Neural crest cell (in vitro differentiated cells): ENCODE data around the gene OR2T6. TPM values are rescaled to one million over a fixed set of nuclear protein-coding genes. Genes with fewer than 3 reads are reported as not detected.
"Not testable (repeated sequence)": the region's sequence is repeated elsewhere in the genome, so short reads cannot be mapped to it uniquely, and the experiment has no call there.

Experiments
- DNase-seq: peaks from one replicate; pipeline ENCODE4 v3.0.0; 2021; ENCODE audit warnings: low read depth, mixed read lengths, low spot score
- H3K27ac Mint-ChIP-seq: one replicate; pipeline ENCODE4 v1.8.0; 2021; ENCODE audit warnings: mild to moderate bottlenecking, mixed read lengths; ENCODE audit not compliant: unreplicated experiment
- H3K27me3 Mint-ChIP-seq: 2 replicates; pipeline ENCODE4 v1.8.0; 2021; ENCODE audit warnings: low read depth, mild to moderate bottlenecking, mixed read lengths
- H3K36me3 Mint-ChIP-seq: 2 replicates; pipeline ENCODE4 v1.8.0; 2021; ENCODE audit warnings: low read depth, mild to moderate bottlenecking, mixed read lengths
- H3K4me1 Mint-ChIP-seq: 2 replicates; pipeline ENCODE4 v1.8.0; 2021; ENCODE audit warnings: mixed read lengths
- H3K4me3 Mint-ChIP-seq: one replicate; pipeline ENCODE4 v1.8.0; 2021; ENCODE audit warnings: mild to moderate bottlenecking, mixed read lengths
- H3K9me3 Mint-ChIP-seq: 2 replicates; pipeline ENCODE4 v1.8.0; 2021; ENCODE audit warnings: mixed read lengths
- total RNA-seq: library from RNA; stranded (reverse); gene quantifications from 2 replicates; pipeline ENCODE4 v1.2.1, GENCODE V29; 2021
- TF ChIP-seq, protein P1 (sequence below): fragments of 200-600 bp; sonication (generic); conservative IDR thresholded peaks from 2 replicates; pipeline ENCODE4 v1.5.0; 2021; ENCODE audit warnings: antibody characterized with exemption, mild to moderate bottlenecking

Gene OR2T6
- total RNA-seq, 1 donor from 2014 or later: not detected

DNA sequence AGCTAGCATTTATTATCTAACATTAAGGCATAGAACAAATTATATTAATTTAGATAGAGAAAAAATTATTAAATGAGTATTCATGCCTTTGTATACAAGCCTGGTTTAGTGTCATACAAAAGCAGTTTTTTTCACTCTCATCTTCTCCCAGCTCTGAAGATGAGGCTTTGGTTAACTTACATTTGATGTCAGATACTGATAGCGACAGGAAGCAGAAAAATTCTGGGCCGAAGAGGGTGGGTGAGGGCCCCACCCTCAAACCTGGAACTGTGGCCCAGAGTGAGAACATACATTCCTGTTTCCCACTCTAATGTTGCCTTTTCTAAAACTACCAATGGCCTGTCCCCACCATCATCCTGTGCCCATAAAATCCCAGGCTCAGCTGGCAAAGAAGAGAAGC is 42.3 kb downstream of the OR2T6 start:
- H3K4me1 Mint-ChIP-seq: no peaks in the 10 kb centered on the region
- DNase-seq: no peak
- H3K36me3 Mint-ChIP-seq: peaks cover 2% of the 10 kb centered on the region
- TF ChIP-seq, protein P1, sequence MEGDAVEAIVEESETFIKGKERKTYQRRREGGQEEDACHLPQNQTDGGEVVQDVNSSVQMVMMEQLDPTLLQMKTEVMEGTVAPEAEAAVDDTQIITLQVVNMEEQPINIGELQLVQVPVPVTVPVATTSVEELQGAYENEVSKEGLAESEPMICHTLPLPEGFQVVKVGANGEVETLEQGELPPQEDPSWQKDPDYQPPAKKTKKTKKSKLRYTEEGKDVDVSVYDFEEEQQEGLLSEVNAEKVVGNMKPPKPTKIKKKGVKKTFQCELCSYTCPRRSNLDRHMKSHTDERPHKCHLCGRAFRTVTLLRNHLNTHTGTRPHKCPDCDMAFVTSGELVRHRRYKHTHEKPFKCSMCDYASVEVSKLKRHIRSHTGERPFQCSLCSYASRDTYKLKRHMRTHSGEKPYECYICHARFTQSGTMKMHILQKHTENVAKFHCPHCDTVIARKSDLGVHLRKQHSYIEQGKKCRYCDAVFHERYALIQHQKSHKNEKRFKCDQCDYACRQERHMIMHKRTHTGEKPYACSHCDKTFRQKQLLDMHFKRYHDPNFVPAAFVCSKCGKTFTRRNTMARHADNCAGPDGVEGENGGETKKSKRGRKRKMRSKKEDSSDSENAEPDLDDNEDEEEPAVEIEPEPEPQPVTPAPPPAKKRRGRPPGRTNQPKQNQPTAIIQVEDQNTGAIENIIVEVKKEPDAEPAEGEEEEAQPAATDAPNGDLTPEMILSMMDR: no peak
- H3K27ac Mint-ChIP-seq: no peak overlapping the region
- H3K4me3 Mint-ChIP-seq: no peak overlapping the region
- peaks cover 19% of the 10 kb centered on the region for H3K9me3 Mint-ChIP-seq
- no peaks in the 10 kb centered on the region for H3K27me3 Mint-ChIP-seq

DNA sequence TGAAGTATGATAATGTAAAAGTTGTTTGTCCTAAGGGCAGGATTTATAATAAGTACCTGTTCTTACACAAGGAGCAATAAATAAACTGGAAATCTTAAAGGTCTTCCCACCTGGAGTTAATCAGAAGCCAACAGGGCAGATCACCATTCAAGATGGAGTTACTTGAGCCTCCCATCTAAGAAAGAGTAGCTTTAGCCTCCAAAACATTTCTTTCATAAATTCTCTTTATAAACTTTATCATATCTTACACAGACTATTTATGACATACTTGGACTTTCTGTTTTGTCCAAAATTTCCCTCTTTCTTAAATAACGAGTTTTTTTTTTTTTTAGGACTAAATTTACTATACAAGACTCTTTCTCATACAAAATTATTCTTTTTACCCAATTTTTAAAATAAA is 45.8 kb downstream of the OR2T6 start:
- Mint-ChIP-seq H3K36me3 (peaks cover 2% of the 10 kb centered on the region), H3K4me3 (no peak overlapping the region), H3K27ac (no peak overlapping the region), H3K27me3 (no peaks in the 10 kb centered on the region), H3K9me3 (peaks cover 6% of the 10 kb centered on the region), H3K4me1 (no peaks in the 10 kb centered on the region)
- no peak for DNase-seq
- TF ChIP-seq, protein P1: no peak

DNA sequence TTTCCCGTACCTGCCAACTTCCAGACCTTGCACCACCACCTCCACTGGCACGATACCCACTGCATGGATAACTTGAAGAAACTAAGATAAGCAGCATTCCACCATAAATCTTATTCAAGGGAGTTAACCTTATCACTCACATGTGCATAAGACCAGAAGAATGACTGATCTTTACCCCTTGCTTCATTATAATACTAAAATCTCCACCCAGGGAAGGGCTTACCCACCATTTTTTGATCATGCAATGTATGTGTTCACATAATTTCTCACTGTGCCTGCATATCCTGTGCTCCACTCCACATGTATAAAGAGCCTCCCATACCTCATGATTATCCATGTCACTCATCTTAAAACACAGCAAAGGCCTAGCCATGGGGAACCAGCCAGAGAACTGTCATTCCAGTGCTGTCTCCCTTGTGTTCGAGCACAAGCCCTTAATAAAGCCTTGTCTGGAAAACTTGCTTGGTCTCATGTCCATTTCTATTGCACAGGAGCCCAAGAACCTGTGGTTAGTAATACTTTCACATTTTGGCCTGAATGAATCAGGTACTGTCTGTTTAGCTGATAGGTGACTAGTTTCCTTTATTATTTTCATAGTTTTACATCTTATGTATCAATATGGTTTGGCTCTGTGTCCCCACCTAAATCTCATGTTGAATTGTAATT is 52.1 kb downstream of the OR2T6 start:
- not testable (repeated sequence) for H3K27ac Mint-ChIP-seq, DNase-seq, H3K4me3 Mint-ChIP-seq, H3K4me1 Mint-ChIP-seq, H3K27me3 Mint-ChIP-seq
- Mint-ChIP-seq H3K9me3 (peaks cover 28% of the 10 kb centered on the region), H3K36me3 (peaks cover 11% of the 10 kb centered on the region)

DNA sequence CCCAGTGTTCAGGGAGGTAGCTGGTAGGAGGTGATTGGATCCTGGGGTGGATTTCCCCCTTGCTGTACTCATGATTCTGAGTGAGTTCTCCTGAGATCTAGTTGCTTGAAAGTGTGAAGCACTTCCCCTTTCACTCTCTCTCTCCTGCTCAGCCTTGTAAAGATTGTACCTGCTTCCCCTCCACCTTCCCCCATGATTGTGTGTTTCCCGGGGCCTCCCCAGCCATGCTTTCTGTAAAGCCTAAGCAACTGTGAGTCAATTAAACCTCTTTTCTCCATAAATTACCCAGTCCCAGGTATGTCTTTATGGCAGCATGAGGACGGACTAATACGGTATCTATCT is 52.6 kb downstream of the OR2T6 start:
- H3K4me1 Mint-ChIP-seq, H3K4me3 Mint-ChIP-seq, H3K27ac Mint-ChIP-seq, H3K27me3 Mint-ChIP-seq, H3K36me3 Mint-ChIP-seq, DNase-seq: not testable (repeated sequence)
- H3K9me3 Mint-ChIP-seq: peaks cover 26% of the 10 kb centered on the region

DNA sequence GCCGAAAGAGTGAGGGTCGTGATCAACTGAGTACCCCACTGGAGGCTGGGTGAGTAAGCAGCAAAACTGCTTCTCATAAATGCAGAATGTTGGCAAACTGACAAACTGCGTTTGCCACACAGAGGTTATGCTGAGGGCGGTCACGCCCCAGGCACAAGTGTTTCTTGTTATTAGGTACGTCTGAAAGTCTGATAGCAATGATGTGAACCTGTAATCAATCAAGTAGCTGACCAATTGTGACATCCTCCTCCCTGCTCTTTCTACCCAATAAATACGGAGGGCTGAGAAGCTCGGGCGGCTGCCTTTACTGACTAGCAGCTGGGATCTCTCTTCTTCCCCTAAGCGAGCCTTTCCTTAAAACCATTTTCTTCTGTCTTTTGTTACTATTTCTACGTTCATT is 56.1 kb downstream of the OR2T6 start:
- H3K27ac Mint-ChIP-seq, H3K4me1 Mint-ChIP-seq, H3K4me3 Mint-ChIP-seq, H3K27me3 Mint-ChIP-seq, DNase-seq, H3K36me3 Mint-ChIP-seq: not testable (repeated sequence)
- H3K9me3 Mint-ChIP-seq: peaks cover 29% of the 10 kb centered on the region

DNA sequence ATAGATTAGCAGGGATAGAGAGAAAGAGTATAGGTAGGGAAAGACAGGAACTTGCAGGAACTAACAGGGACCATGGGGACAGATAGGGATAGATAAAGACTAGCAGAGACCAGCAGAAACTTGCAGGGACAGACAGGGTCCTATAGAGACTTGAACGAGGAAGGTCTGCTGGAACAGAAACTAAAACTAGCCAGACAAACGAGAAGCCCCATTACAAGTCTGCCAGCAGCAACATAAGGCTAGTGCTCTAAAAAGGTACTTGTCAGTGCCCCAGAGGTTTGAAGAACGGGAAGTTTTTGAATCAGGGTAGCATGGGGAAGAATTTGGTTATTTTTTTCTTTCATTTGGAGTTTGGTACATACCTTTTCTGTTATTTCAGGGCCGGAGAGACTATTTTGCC is 56.7 kb downstream of the OR2T6 start:
- H3K36me3 Mint-ChIP-seq, H3K4me1 Mint-ChIP-seq, DNase-seq, H3K4me3 Mint-ChIP-seq, H3K27me3 Mint-ChIP-seq, H3K27ac Mint-ChIP-seq: not testable (repeated sequence)
- H3K9me3 Mint-ChIP-seq: peaks cover 24% of the 10 kb centered on the region

DNA sequence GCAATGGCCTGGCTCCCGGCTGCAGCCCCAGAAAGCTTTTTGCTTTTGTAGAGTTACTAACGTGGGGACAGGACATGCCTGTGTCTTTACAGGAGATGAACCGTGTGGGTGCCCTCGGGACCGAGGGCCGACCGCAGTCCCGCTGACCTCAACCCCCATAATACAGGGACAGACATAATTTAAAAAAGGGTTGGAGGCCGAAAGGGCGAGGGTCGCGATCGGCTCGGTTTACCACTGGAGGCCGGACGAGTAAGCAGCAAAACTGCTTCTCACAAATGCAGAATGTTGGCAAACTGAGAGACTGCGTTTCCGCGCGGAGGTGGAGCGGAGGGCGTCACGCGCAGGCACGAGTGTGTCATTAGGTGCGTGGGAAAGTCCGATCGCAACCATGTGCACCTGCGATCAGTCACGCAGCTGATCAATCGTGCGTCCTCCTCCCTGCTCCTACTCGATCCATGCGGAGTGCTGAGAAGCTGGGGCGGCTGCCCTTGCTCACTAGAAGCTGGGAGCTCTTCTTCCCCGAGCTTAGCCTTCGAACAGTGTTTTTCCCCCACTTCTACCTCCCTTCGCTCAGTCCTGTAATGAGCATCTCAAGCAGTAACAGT is 58.4 kb downstream of the OR2T6 start:
- H3K36me3 Mint-ChIP-seq, H3K27ac Mint-ChIP-seq, H3K27me3 Mint-ChIP-seq, DNase-seq, H3K4me1 Mint-ChIP-seq, H3K4me3 Mint-ChIP-seq: not testable (repeated sequence)
- peaks cover 21% of the 10 kb centered on the region for H3K9me3 Mint-ChIP-seq

DNA sequence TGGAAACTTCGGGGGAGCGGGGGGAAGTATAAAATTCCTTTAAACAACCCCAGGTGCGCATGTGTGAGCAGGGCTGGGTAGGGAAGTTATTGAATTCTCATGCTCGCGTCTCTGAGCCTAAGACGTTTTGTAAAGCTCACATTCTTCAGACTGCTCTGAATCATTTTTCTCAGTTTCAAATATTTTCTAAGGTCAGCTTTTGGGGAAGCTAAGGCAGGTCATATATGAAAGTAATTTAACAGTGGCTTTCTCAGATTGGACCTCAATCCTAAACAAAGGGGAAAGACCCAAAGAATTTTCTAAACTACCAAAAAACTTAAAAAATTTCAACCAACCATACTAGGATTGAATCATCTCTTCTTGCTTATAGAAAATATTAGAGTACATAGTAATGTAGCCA is 59.4 kb downstream of the OR2T6 start:
- DNase-seq, H3K4me1 Mint-ChIP-seq, H3K36me3 Mint-ChIP-seq, H3K4me3 Mint-ChIP-seq, H3K27ac Mint-ChIP-seq, H3K27me3 Mint-ChIP-seq: not testable (repeated sequence)
- peaks cover 19% of the 10 kb centered on the region for H3K9me3 Mint-ChIP-seq

DNA sequence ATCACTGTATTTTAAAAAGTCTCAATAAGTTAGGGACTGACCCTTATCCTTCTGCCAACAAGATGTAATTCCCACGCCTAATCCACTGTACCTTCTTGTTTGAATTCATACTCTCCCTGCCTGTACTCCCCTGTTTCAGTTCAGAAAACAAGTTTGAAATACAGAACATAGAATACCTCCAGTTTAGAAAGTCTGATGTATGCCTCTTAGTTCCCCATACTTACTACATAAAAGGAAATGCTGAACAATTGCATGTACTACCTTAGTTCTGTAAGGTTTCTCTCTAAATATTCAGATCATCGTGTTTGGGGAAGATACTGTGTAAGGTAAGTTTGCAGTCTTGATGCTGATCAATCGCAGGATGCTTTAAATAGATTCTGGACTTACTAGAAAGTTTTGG is 60.8 kb downstream of the OR2T6 start:
- H3K9me3 Mint-ChIP-seq: peaks cover 13% of the 10 kb centered on the region
- H3K4me3 Mint-ChIP-seq: not testable (repeated sequence)

DNA sequence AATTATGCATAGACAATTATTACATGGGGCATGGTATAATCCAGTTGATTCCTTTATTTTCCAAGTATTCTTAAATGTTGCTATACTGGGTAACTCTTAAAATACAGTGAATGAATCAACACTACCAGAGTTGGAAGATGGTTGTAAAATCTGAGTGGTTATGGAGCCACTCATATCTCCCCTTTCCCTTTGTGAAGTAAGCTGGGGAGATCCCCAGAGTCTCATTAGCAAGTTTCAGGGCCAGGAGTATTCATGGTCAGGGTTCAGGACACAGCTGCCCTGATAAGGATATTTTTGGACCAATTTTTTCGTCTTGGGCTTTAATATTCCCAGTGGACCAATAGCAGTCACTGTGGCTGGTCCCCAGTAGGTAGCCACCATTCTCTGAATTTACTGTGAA is 63.1 kb downstream of the OR2T6 start:
- H3K27me3 Mint-ChIP-seq, H3K27ac Mint-ChIP-seq, DNase-seq, H3K4me3 Mint-ChIP-seq, H3K36me3 Mint-ChIP-seq, H3K4me1 Mint-ChIP-seq, H3K9me3 Mint-ChIP-seq: not testable (repeated sequence)

More for the DNA sequence above, 60.8 kb downstream of the OR2T6 start:
- H3K27me3 Mint-ChIP-seq, H3K36me3 Mint-ChIP-seq, DNase-seq, H3K27ac Mint-ChIP-seq, H3K4me1 Mint-ChIP-seq: not testable (repeated sequence)

DNA sequence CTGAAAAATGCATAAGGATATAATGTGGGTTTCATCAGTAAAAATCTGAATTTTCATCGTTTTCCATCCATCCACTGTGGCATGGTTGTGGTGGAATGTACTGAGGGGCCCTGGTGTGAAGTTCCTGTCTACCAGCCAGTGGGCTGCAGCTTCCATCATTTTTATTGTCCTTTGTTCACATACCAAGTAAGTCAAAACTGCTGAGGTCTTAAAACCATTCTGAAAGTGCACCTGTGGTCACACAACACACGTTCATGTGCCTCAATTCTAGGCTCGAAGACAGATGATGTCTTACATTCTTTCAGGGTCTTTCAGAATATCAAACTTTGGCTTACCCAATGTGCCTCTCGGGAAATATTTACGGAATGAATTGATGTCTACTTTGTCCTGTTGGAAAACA is 63.7 kb downstream of the OR2T6 start:
- H3K4me3 Mint-ChIP-seq, H3K4me1 Mint-ChIP-seq, H3K27me3 Mint-ChIP-seq, H3K36me3 Mint-ChIP-seq, DNase-seq, H3K9me3 Mint-ChIP-seq, H3K27ac Mint-ChIP-seq: not testable (repeated sequence)
